GM12864 (cell line): Measurements from ENCODE around the gene CASTOR2.
"Not testable (repeated sequence)": the region's sequence is repeated elsewhere in the genome, so short reads cannot be mapped to it uniquely, and the experiment has no call there.

Experiments used
- DNase-seq: peaks from one replicate; pipeline ENCODE4 v3.0.0-alpha.2; 2011; ENCODE audit warnings: low read depth
- H3K4me3 ChIP-seq: 2 replicates; pipeline ENCODE4 v1.5.1; 2011; ENCODE audit warnings: mild to moderate bottlenecking, low read depth, low read length, control low read depth
- TF ChIP-seq, protein P1 (sequence below): IDR thresholded peaks from 2 replicates; pipeline ENCODE4 v1.5.1; 2011; ENCODE audit warnings: low read depth, mild to moderate bottlenecking, moderate library complexity, low read length, control low read depth, inconsistent platforms; ENCODE audit errors: missing control alignments

Gene CASTOR2

DNA sequence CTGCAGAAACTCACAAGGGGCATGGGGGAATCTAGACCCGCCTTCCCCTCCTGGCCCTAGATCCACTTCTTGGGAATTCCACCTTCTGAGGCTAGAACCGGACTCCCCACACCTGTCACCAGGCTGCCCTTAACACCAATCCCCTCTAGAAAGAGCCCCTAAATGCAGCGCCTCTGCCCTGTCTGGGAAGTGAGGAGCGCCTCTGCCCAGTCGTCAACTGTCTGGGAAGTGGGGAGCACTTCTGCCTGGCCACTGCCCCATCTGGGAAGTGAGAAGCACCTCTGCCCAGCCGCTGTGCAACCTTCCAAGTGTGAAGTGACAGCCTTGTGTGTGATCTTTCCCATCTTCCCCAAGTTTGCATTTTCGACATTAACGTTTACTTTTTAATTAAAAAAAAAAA, 100.3 kb downstream of the CASTOR2 start:
- no peak for DNase-seq
- TF ChIP-seq, protein P1, sequence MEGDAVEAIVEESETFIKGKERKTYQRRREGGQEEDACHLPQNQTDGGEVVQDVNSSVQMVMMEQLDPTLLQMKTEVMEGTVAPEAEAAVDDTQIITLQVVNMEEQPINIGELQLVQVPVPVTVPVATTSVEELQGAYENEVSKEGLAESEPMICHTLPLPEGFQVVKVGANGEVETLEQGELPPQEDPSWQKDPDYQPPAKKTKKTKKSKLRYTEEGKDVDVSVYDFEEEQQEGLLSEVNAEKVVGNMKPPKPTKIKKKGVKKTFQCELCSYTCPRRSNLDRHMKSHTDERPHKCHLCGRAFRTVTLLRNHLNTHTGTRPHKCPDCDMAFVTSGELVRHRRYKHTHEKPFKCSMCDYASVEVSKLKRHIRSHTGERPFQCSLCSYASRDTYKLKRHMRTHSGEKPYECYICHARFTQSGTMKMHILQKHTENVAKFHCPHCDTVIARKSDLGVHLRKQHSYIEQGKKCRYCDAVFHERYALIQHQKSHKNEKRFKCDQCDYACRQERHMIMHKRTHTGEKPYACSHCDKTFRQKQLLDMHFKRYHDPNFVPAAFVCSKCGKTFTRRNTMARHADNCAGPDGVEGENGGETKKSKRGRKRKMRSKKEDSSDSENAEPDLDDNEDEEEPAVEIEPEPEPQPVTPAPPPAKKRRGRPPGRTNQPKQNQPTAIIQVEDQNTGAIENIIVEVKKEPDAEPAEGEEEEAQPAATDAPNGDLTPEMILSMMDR, result no peak

DNA sequence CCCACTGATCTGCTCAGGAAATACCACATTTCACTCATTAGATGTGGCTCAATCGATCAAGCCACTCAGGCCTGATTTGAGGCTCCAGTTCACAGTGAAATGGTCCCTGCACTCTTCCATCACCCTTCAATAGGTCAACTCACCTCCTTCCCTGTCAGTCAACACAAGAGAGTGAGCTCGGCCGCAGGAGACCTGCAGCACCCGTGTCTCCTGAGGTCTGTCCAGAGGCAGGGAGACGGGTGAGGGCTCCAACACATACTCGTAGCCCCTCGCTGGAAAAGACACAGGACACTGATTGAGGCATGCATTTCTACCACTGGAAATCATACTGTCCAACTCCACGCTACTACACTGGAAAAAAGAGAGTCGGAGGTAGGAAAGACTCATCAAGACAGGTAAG, 102.0 kb downstream of the CASTOR2 start:
- no peak for DNase-seq
- no peak overlapping the region for H3K4me3 ChIP-seq
- TF ChIP-seq, protein P1, result no peak

More for the DNA sequence above, 100.3 kb downstream of the CASTOR2 start:
- H3K4me3 ChIP-seq, result no peak overlapping the region

DNA sequence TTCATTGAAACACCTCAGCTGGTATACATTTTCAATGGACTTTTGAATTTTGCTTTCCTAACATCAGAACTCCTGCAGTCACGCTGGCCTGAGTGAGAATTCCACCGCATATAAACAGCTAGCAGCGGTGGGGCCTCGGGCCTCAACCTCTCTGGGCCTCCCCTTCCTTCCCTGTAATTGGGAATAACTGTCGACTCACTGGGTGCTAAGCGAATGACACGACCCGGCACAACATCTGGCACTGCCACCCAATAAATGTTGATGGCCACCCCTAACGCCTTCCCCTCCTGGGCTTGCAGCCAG, 108.4 kb downstream of the CASTOR2 start:
- DNase-seq, result no peak
- TF ChIP-seq, protein P1, result no peak
- peak overlapping the region; percentile 94 for H3K4me3 ChIP-seq

DNA sequence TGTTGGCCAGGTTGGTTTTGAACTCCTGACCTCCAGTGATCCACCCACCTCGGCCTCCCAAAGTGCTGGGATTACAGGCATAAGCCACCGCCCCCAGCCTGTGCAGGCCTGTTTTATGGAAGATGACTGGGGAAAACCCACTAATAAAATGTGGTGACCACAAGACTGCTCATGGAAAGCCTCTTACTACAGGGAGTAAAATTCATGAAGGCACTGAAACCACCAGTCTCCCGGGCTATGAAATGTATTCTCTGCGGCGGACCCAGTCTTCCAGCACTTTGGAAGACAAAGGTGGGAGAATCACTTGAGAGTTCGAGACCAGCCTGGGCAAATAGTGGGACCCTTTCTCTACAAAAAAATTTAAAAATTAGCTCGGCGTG, 109.7 kb downstream of the CASTOR2 start:
- H3K4me3 ChIP-seq, result peak overlapping the region; percentile 94

More for the DNA sequence above, 109.7 kb downstream of the CASTOR2 start:
- not testable (repeated sequence) for DNase-seq
